WERI-Rb-1 (cell line): ENCODE data around the gene EVI2B.

Experiments
- DNase-seq: peaks from one replicate; pipeline ENCODE4 v3.0.0-alpha.2; 2020
- H3K27ac ChIP-seq: fragments of 250-450 bp; sonication (Bioruptor Pico); 2 replicates; pipeline ENCODE4 v1.5.1; 2020; ENCODE audit warnings: mild to moderate bottlenecking, moderate library complexity
- H3K27me3 ChIP-seq: fragments of 250-450 bp; sonication (Bioruptor Pico); 2 replicates; pipeline ENCODE4 v1.5.1; 2021; ENCODE audit warnings: mild to moderate bottlenecking, low read depth, moderate library complexity; ENCODE audit not compliant: insufficient read depth, severe bottlenecking
- H3K36me3 ChIP-seq: fragments of 250-450 bp; sonication (Bioruptor Pico); 2 replicates; pipeline ENCODE4 v1.5.1; 2020; ENCODE audit warnings: mild to moderate bottlenecking, moderate library complexity
- H3K4me3 ChIP-seq: 2 replicates; pipeline ENCODE4 v1.5.1; 2011; ENCODE audit warnings: low read depth, mild to moderate bottlenecking, control low read depth, low read length
- H3K9me3 ChIP-seq: fragments of 250-450 bp; sonication (Bioruptor Pico); 2 replicates; pipeline ENCODE4 v1.5.1; 2021; ENCODE audit warnings: mild to moderate bottlenecking, moderate library complexity; ENCODE audit not compliant: severe bottlenecking
- CTCF ChIP-seq: IDR thresholded peaks from 2 replicates; pipeline ENCODE4 v1.5.1; 2011; ENCODE audit warnings: low read depth, mild to moderate bottlenecking, control low read depth, inconsistent platforms, low read length

Gene EVI2B

GRCh38 chr17:31286587-31286986 lies 27.3 kb downstream of the EVI2B start:
- no peak overlapping the region for H3K4me3 ChIP-seq
- peaks cover 4% of the 10 kb centered on the region; the same call in 1 of the 2 replicates for H3K36me3 ChIP-seq
- H3K9me3 ChIP-seq = no peaks in the 10 kb centered on the region
- no peak for DNase-seq
- H3K27ac ChIP-seq = no peak overlapping the region
- H3K27me3 ChIP-seq = no peaks in the 10 kb centered on the region
- TF ChIP-seq CTCF = no peak

- TF ChIP-seq CTCF = no peak
- H3K4me3 ChIP-seq = no peak overlapping the region
- H3K27me3 ChIP-seq = no peaks in the 10 kb centered on the region
- DNase-seq = no peak
- H3K9me3 ChIP-seq = no peaks in the 10 kb centered on the region
- H3K36me3 ChIP-seq = peaks cover 4% of the 10 kb centered on the region
- no peak overlapping the region for H3K27ac ChIP-seq
Measured at GRCh38 chr17:31283841-31284240, 30.0 kb downstream of the EVI2B start.

GRCh38 chr17:31281061-31281460 lies 32.8 kb downstream of the EVI2B start:
- Histone ChIP-seq H3K36me3 (peaks cover 15% of the 10 kb centered on the region), H3K27ac (no peak overlapping the region), H3K27me3 (no peaks in the 10 kb centered on the region), H3K4me3 (no peak overlapping the region), H3K9me3 (no peaks in the 10 kb centered on the region)
- TF ChIP-seq CTCF = no peak
- DNase-seq = no peak

GRCh38 chr17:31279401-31279800 lies 34.5 kb downstream of the EVI2B start:
- Histone ChIP-seq H3K4me3 (no peak overlapping the region), H3K36me3 (peaks cover 19% of the 10 kb centered on the region), H3K9me3 (no peaks in the 10 kb centered on the region), H3K27ac (no peak overlapping the region), H3K27me3 (no peaks in the 10 kb centered on the region)
- no peak for TF ChIP-seq CTCF
- no peak for DNase-seq

- DNase-seq = no peak
- Histone ChIP-seq H3K27me3 (no peaks in the 10 kb centered on the region), H3K9me3 (no peaks in the 10 kb centered on the region), H3K36me3 (peaks cover 31% of the 10 kb centered on the region), H3K4me3 (no peak overlapping the region), H3K27ac (no peak overlapping the region)
- no peak for TF ChIP-seq CTCF
Measured at GRCh38 chr17:31275116-31275515, 38.7 kb downstream of the EVI2B start.

GRCh38 chr17:31274252-31274651 lies 39.6 kb downstream of the EVI2B start:
- TF ChIP-seq CTCF = no peak
- H3K36me3 ChIP-seq = peaks cover 40% of the 10 kb centered on the region
- no peaks in the 10 kb centered on the region for H3K9me3 ChIP-seq
- H3K27ac ChIP-seq = no peak overlapping the region
- H3K27me3 ChIP-seq = no peaks in the 10 kb centered on the region
- DNase-seq = no peak
- H3K4me3 ChIP-seq = no peak overlapping the region
